NCI-H446 treated with DMSO at 0.1 percent for 48 hours (cell line): ENCODE measurements around the gene ZDHHC7.
A peak's percentile ranks its signal among the peaks of the same experiment; 100 is the strongest.
"Not testable (repeated sequence)": the region's sequence is repeated elsewhere in the genome, so short reads cannot be mapped to it uniquely, and the experiment has no call there.

Source experiments
- DNase-seq: peaks from one replicate; lab custom pipeline; 2025; lab: John Stamatoyannopoulos, UW

ZDHHC7 gene

GRCh38 chr16:85042606-85043005 lies 31.3 kb upstream of the ZDHHC7 start:
- DNase-seq = no peak

- DNase-seq = no peak
Measured at GRCh38 chr16:85042167-85042526, 30.8 kb upstream of the ZDHHC7 start.

- no peak for DNase-seq
Measured at GRCh38 chr16:85041219-85042166, 30.2 kb upstream of the ZDHHC7 start.

GRCh38 chr16:85040685-85041084 lies 29.4 kb upstream of the ZDHHC7 start:
- no peak for DNase-seq

GRCh38 chr16:85037721-85038120 lies 26.4 kb upstream of the ZDHHC7 start:
- DNase-seq = no peak

GRCh38 chr16:85037050-85037410 lies 25.7 kb upstream of the ZDHHC7 start:
- no peak for DNase-seq

- DNase-seq = no peak
Measured at GRCh38 chr16:85036236-85037049, 25.1 kb upstream of the ZDHHC7 start.

GRCh38 chr16:85034591-85035433 lies 23.5 kb upstream of the ZDHHC7 start:
- DNase-seq = no peak

- DNase-seq = no peak
Measured at GRCh38 chr16:85033171-85033570, 21.8 kb upstream of the ZDHHC7 start.

- DNase-seq = not testable (repeated sequence)
Measured at GRCh38 chr16:85032187-85032586, 20.9 kb upstream of the ZDHHC7 start.

- DNase-seq = no peak
Measured at GRCh38 chr16:85031451-85031850, 20.1 kb upstream of the ZDHHC7 start.

- no peak for DNase-seq
Measured at GRCh38 chr16:85029981-85030401, 18.7 kb upstream of the ZDHHC7 start.

GRCh38 chr16:85029408-85029784 lies 18.1 kb upstream of the ZDHHC7 start:
- DNase-seq = no peak

- DNase-seq = no peak
Measured at GRCh38 chr16:85028685-85029407, 17.5 kb upstream of the ZDHHC7 start.

- no peak for DNase-seq
Measured at GRCh38 chr16:85027958-85028684, 16.8 kb upstream of the ZDHHC7 start.

GRCh38 chr16:85027349-85027957 lies 16.1 kb upstream of the ZDHHC7 start, which contains the start of gene KIAA0513:
Gene KIAA0513 (plus strand): TSS chr16:85027795. CDS start chr16:85067072, 39,277 bp downstream.
- peak; percentile 51 for DNase-seq

- DNase-seq = no peak
Measured at GRCh38 chr16:85026703-85027102, 15.4 kb upstream of the ZDHHC7 start.

- no peak for DNase-seq
Measured at GRCh38 chr16:85025781-85026653, 14.7 kb upstream of the ZDHHC7 start.

- DNase-seq = no peak
Measured at GRCh38 chr16:85019659-85020245, 8.4 kb upstream of the ZDHHC7 start.
